Fibroblast of peridontal ligament (primary cell): ENCODE measurements around the gene RELA.

Experiments
- DNase-seq: peaks from one replicate; pipeline ENCODE4 v3.0.0-alpha.2; 2010; ENCODE audit errors: extremely low read depth

The RELA gene

DNA sequence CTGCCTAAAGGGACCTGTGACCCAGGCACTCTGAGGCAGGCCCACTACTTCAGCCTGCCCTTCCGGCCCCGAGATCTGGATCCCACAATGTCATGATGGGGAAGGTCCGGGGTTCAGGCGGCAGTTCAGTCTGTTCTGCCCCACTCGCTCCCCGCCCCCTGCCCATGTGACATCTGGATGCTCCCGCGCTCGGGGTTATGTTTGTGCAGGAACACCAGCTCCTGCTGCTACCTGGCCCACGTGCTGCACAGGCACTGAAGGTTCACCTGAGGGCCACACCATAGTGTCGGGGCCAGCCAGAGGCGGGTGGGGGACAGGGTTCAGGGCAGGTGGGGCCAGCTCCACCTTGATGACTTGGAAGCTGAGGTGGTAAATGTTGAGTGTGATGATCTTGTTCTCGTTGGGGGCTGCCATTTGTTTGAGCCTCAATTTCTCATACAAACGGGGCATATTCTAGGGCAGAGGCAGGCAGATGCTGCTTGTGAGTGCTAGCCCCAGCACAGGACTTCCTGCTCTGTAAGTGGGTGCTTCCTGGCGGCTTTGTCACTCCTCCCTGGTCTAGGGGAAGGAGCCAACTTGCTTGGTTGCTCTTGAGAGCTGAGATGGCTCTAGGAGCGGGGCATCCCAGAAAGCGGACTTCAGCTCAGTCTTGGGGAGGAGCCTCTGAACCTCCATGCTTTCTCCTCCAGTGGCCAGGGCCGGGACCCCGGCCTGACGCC, 29.2 kb downstream of the RELA start:
- no peak for DNase-seq

DNA sequence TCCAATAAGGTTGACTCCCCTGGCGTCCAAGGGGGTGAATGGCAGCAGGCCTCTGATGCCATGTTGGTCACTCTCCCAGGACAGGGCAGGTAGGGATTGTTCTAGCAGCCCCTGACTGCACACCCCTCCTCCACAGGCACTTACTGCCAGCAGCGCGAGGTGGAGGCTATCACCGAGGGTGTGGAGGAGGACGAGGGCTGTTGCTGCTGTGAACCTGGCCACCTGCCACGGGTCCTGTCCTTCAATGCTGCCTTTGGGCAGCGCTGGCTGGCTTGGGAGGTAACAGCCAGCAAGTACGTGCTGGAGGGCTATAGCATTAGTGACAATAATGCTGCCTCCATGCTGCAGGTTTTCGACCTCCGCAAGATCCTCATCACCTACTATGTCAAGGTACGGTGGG, 32.5 kb downstream of the RELA start:
- no peak for DNase-seq

- no peak for DNase-seq
Observed at GRCh38 chr11:65629579-65629978, 33.1 kb downstream of the RELA start.

GRCh38 chr11:65627202-65627601, 35.5 kb downstream of the RELA start:
- no peak for DNase-seq

- peak; percentile 25 for DNase-seq
Observed at GRCh38 chr11:65625628-65626342, 36.9 kb downstream of the RELA start.

DNA sequence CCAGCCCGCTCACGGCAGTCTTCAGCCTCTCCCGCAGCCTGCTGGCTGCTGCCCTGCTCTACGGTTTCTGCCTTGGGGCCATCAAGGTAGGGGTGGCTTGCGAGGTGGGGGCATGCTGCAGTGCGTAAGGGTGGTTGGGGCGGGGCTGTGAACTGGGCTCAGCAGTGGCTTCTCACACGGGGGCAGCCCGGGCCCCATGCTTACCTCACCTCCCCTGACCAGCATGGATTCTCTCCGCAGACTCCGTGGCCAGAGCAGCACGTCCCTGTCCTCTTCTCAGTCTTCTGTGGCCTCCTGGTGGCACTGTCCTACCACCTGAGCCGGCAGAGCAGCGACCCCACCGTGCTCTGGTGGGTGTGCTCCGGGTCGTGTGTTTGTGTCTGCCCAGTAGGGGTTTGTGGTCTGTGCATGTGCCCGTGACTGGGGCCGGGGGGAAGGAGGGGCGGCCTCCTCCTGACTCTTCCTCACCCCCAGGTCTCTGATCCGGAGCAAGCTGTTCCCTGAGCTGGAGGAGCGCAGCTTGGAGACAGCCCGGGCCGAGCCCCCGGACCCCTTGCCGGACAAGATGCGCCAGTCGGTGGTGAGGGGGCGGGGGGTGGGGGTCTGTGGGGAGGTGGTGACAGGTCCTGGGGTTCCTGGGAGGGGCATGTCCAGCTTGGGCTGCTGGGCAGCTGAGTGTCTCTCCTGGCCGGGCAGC, 37.6 kb downstream of the RELA start:
- no peak for DNase-seq

DNA sequence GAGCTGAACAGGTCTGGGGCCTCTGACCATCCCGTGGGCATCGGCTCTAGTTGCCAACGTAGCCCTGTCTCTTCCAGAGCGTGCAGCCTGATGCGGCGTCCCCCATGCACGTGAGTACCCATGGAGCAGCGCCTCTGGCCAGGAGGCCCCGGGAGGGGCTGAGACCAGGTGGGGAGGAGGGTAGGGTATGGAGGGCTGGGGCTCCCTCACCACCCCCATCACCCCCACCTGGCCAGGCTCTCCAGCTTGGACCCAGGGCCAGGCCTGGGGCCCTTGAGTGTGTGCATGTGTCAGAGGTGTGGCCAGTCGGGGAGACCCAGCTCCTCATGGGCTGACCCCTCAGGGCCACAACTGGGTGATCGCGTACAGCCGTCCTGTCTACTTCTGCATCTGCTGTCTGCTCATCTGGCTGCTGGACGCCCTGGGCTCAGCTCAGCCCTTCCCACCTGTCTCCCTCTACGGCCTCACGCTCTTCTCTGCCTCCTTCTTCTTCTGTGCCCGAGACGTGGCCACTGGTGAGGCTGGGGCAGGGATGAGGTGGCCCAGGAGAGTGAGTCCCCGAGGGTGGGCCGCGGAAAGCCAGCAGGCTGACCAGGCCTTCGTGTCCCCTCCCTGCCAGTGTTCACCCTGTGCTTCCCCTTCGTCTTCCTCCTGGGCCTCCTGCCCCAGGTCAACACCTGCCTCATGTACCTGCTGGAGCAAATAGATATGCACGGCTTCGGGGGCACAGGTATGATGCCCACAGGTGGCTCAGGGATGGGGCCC, 38.7 kb downstream of the RELA start:
- DNase-seq, result no peak

DNA sequence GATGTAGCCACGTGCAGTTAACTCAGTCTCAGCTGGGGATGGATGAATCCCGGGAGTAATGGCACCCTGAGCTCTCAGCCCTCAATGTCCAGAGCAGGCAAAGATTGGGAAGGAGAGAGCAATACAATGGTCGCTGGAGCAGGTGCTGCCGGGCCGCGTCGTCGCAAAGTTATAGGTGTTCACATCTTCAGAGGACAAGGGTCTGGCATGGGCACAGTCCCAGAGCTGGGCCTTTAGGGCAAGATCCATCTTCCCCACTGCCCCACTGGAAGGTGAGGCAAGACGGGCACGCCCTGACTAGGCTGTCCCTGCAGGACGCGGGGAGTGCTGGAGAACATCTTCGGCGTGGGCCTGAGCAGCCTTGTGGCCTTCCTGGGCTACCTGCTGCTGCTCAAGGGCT, 39.5 kb downstream of the RELA start:
- DNase-seq, result no peak

- no peak for DNase-seq
Observed at GRCh38 chr11:65622011-65622410, 40.7 kb downstream of the RELA start.

DNA sequence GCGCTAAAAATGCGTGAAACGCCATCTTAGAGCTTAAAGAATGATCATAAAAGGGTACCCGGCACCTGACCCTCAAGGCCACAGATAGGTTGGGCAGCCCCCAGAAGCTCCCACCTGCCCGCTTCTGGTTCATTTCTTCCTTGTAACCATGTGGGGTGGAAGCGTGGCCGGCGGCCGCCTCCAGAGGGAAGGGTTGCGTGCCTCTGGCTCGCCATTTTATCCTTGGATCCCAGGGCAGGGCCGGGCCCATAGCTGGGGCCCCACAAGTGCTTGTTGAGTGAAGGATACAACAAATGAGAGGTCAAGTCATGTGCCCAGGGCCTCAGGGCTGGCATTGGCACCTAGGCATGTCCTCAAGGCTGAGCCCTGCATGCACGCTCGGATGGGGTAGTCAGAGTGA, 41.3 kb downstream of the RELA start:
- no peak for DNase-seq

DNA sequence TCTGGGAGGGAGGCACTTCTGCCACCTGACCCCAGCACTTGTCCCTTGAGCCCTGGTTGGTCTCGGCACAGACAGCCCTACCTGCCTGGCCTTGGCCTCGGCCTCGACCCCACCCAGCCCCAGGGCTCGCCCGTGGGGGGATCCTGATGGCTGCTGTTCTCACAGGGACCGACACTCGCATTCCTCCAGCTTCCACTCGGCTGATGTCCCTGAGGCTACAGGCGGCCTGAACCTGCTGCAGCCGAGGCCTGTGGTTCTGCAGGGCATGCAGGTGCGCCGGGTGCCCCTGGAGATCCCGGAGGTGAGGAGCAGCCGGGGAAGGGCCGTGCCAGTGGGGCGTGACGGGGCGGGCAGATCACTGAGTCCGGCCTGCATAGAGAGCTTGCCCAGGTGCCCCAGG, 42.0 kb downstream of the RELA start:
- no peak for DNase-seq

GRCh38 chr11:65619281-65619928, 43.3 kb downstream of the RELA start:
- no peak for DNase-seq

- DNase-seq, result no peak
Observed at GRCh38 chr11:65618763-65619162, 44.0 kb downstream of the RELA start.

- no peak for DNase-seq
Observed at GRCh38 chr11:65617990-65618751, 44.5 kb downstream of the RELA start.

GRCh38 chr11:65617136-65617850, 45.4 kb downstream of the RELA start:
- no peak for DNase-seq

- DNase-seq, result no peak
Observed at GRCh38 chr11:65616575-65617001, 46.1 kb downstream of the RELA start.

GRCh38 chr11:65615950-65616574, 46.7 kb downstream of the RELA start:
- no peak for DNase-seq

- DNase-seq, result peak; percentile 100
Observed at GRCh38 chr11:65615229-65615949, 47.3 kb downstream of the RELA start, which contains the start of gene PCNX3. TSS of gene PCNX3 (plus strand) at chr11:65615776. CDS start at chr11:65616312, 536 bp downstream.
